ENCODE measurements around the gene SNCB.

DNA sequence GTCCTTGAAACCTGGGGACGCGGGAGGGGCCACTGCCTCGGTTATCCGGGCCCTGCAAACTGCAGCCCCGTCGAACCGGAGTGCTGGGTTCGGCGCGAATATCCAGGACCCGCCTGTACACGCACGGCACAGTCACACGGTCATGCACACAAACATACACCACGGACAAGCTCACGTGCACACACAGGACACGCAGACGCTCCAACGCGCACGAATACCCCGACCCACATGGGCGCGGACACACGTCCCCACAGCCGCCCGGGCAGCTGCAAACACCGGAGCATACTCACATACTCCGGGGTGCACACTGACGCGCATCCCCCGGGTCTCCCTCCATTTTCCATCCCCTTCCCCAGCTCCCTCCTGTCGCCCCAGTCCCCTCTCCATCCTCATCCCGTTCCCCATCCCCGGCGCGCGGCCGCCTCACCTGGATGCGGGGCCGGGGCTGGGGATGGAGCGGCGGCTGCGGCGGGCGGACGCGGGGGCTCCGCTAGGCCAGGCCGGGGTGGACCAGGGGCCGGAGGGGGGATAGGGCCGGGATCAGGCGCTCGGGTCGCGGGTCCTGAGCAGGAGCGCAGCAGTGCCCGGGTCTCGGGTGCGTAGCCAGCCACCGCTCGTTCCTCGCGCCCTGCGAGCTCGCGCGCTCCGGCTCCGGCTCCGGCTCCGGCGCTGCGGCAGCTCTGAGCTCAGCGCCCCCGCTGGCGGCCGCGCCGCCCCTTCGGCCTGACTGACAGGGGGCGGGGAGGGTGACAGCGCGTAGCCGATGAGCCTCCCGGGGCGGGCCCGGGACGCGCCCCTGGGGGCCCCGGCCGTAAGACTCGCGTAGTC is at the start of gene SNCB, which contains the start of gene EIF4E1B:
- TF ChIP-seq, protein P1, sequence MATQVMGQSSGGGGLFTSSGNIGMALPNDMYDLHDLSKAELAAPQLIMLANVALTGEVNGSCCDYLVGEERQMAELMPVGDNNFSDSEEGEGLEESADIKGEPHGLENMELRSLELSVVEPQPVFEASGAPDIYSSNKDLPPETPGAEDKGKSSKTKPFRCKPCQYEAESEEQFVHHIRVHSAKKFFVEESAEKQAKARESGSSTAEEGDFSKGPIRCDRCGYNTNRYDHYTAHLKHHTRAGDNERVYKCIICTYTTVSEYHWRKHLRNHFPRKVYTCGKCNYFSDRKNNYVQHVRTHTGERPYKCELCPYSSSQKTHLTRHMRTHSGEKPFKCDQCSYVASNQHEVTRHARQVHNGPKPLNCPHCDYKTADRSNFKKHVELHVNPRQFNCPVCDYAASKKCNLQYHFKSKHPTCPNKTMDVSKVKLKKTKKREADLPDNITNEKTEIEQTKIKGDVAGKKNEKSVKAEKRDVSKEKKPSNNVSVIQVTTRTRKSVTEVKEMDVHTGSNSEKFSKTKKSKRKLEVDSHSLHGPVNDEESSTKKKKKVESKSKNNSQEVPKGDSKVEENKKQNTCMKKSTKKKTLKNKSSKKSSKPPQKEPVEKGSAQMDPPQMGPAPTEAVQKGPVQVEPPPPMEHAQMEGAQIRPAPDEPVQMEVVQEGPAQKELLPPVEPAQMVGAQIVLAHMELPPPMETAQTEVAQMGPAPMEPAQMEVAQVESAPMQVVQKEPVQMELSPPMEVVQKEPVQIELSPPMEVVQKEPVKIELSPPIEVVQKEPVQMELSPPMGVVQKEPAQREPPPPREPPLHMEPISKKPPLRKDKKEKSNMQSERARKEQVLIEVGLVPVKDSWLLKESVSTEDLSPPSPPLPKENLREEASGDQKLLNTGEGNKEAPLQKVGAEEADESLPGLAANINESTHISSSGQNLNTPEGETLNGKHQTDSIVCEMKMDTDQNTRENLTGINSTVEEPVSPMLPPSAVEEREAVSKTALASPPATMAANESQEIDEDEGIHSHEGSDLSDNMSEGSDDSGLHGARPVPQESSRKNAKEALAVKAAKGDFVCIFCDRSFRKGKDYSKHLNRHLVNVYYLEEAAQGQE (IDR thresholded peaks at IDR 0.05; ENCODE audit: low read depth): no peak
- TF ChIP-seq, protein P2, sequence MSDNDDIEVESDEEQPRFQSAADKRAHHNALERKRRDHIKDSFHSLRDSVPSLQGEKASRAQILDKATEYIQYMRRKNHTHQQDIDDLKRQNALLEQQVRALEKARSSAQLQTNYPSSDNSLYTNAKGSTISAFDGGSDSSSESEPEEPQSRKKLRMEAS (IDR thresholded peaks at IDR 0.05): peak; percentile 41; the same call in 1 of the 2 replicates
- TF ChIP-seq RAD21 (IDR thresholded peaks at IDR 0.05; ENCODE audit: low read depth): no peak
- no peak for TF ChIP-seq EP300 (IDR thresholded peaks at IDR 0.05; ENCODE audit: borderline replicate concordance)
- TF ChIP-seq FOXM1 (IDR thresholded peaks at IDR 0.05; ENCODE audit: borderline replicate concordance, low read depth): no peak
- 0 out of 2 replicates have a peak, but pooled peaks have one; percentile 23 for TF ChIP-seq ZBTB7A (IDR thresholded peaks at IDR 0.05; ENCODE audit: low read depth)
- TF ChIP-seq, protein P3, sequence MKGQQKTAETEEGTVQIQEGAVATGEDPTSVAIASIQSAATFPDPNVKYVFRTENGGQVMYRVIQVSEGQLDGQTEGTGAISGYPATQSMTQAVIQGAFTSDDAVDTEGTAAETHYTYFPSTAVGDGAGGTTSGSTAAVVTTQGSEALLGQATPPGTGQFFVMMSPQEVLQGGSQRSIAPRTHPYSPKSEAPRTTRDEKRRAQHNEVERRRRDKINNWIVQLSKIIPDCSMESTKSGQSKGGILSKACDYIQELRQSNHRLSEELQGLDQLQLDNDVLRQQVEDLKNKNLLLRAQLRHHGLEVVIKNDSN (IDR thresholded peaks at IDR 0.05): no peak
- TF ChIP-seq EGR1 (IDR thresholded peaks at IDR 0.05): no peak
- no peak for TF ChIP-seq TAF1 (IDR thresholded peaks at IDR 0.05; ENCODE audit: low read depth)
- no peak for TF ChIP-seq TEAD4 (IDR thresholded peaks at IDR 0.05)
- no peak for TF ChIP-seq NFIC (IDR thresholded peaks at IDR 0.05)
- no peak for TF ChIP-seq YY1 (IDR thresholded peaks at IDR 0.05; ENCODE audit: low read depth)
